Neural cell (in vitro differentiated cells): Measurements from ENCODE around the gene ADAMTS16. TPM values are rescaled to one million over a fixed set of nuclear protein-coding genes. Genes with fewer than 3 reads are reported as not detected.

Experiments
- H2AFZ ChIP-seq: fragments of 200-600, 300-800 bp; sonication (generic), shearing (Covaris generic); 2 replicates; pipeline ENCODE4 v1.6.0; 2014; ENCODE audit warnings: low read depth, mild to moderate bottlenecking, antibody characterized with exemption, low read length, moderate library complexity
- H3F3A ChIP-seq: fragments of 200-600 bp; shearing (Covaris generic); 2 replicates; pipeline ENCODE4 v1.6.1; 2016; ENCODE audit warnings: mild to moderate bottlenecking, moderate library complexity, mixed read lengths, antibody characterized with exemption, low read length; ENCODE audit not compliant: insufficient read depth, poor library complexity, severe bottlenecking
- H3K27ac ChIP-seq: fragments of 200-600, 300-800 bp; sonication (generic), shearing (Covaris generic); 2 replicates; pipeline ENCODE4 v1.5.1; 2014; ENCODE audit warnings: mild to moderate bottlenecking, low read length, moderate library complexity
- H3K27me3 ChIP-seq: fragments of 300-800, 200-600 bp; sonication (generic), shearing (Covaris generic); 2 replicates; pipeline ENCODE4 v1.6.0; 2014; ENCODE audit warnings: mild to moderate bottlenecking, low read depth, low read length, moderate library complexity; ENCODE audit not compliant: insufficient read depth
- H3K36me3 ChIP-seq: fragments of 300-800, 200-600 bp; sonication (generic), shearing (Covaris generic); 2 replicates; pipeline ENCODE4 v1.5.1; 2014; ENCODE audit warnings: mild to moderate bottlenecking, antibody characterized with exemption, low read length, moderate library complexity; ENCODE audit not compliant: insufficient read depth
- H3K4me2 ChIP-seq: fragments of 300-800, 200-600 bp; sonication (generic), shearing (Covaris generic); 2 replicates; pipeline ENCODE4 v1.6.0; 2014; ENCODE audit warnings: mild to moderate bottlenecking, low read length
- H3K4me3 ChIP-seq: fragments of 300-800, 200-600 bp; sonication (generic), shearing (Covaris generic); 2 replicates; pipeline ENCODE4 v1.5.1; 2014; ENCODE audit warnings: mild to moderate bottlenecking, low read length, moderate library complexity
- H3K79me2 ChIP-seq: fragments of 200-600 bp; shearing (Covaris generic); replicated peaks from 2 replicates; pipeline ENCODE4 v1.6.0; 2014; ENCODE audit warnings: mild to moderate bottlenecking, low read length, moderate library complexity; ENCODE audit not compliant: insufficient read depth
- H3K9ac ChIP-seq: fragments of 300-800, 200-600 bp; sonication (generic), shearing (Covaris generic); 2 replicates; pipeline ENCODE4 v1.6.1; 2016; ENCODE audit warnings: mild to moderate bottlenecking, low read length, mixed read lengths
- H3K9me2 ChIP-seq: fragments of 200-600 bp; shearing (Covaris generic); 2 replicates; pipeline ENCODE4 v1.6.1; 2016; ENCODE audit warnings: mild to moderate bottlenecking, low read length, mixed read lengths; ENCODE audit not compliant: insufficient read depth
- H3K9me3 ChIP-seq: fragments of 200-600, 300-800 bp; sonication (generic), shearing (Covaris generic); 2 replicates; pipeline ENCODE4 v1.6.1; 2016; ENCODE audit warnings: mild to moderate bottlenecking, mixed run types, low read length, moderate library complexity, mixed read lengths
- H4K20me1 ChIP-seq: fragments of 200-600 bp; shearing (Covaris generic); 2 replicates; pipeline ENCODE4 v1.6.1; 2016; ENCODE audit warnings: mild to moderate bottlenecking, mixed run types; ENCODE audit not compliant: insufficient read depth
- CTCF ChIP-seq: fragments of 450-650 bp; IDR thresholded peaks from 2 replicates; pipeline ENCODE4 v1.5.1; 2014; ENCODE audit warnings: antibody characterized with exemption, mild to moderate bottlenecking, moderate library complexity; ENCODE audit not compliant: poor library complexity, severe bottlenecking
- EP300 ChIP-seq: fragments of 450-650 bp; conservative IDR thresholded peaks from 2 replicates; pipeline ENCODE4 v1.6.1; 2014; ENCODE audit warnings: antibody characterized with exemption, mild to moderate bottlenecking, moderate library complexity; ENCODE audit not compliant: poor library complexity, severe bottlenecking
- EZH2 ChIP-seq: fragments of 200-600, 300-800 bp; shearing (Covaris generic), sonication (generic); IDR thresholded peaks from 2 replicates; pipeline ENCODE4 v1.6.1; 2014; ENCODE audit warnings: antibody characterized with exemption, low read length, borderline replicate concordance, mild to moderate bottlenecking; ENCODE audit not compliant: insufficient read depth, poor library complexity, severe bottlenecking
- MXI1 ChIP-seq: fragments of 450-650 bp; conservative IDR thresholded peaks from 2 replicates; pipeline ENCODE4 v1.6.1; 2014; ENCODE audit warnings: antibody characterized with exemption, mild to moderate bottlenecking; ENCODE audit not compliant: poor library complexity, severe bottlenecking
- POLR2AphosphoS5 ChIP-seq: IDR thresholded peaks from 2 replicates; pipeline ENCODE4 v1.6.1; 2012
- RAD21 ChIP-seq: fragments of 450-650 bp; conservative IDR thresholded peaks from 2 replicates; pipeline ENCODE4 v1.6.1; 2014; ENCODE audit warnings: antibody characterized with exemption, mild to moderate bottlenecking, moderate library complexity
- REST ChIP-seq: IDR thresholded peaks from 2 replicates; pipeline ENCODE4 v1.6.1; 2012; ENCODE audit warnings: borderline replicate concordance
- SMC3 ChIP-seq: fragments of 450-650 bp; conservative IDR thresholded peaks from 2 replicates; pipeline ENCODE4 v1.6.1; 2014; ENCODE audit warnings: antibody characterized with exemption, mild to moderate bottlenecking, moderate library complexity; ENCODE audit not compliant: poor library complexity
- TAF1 ChIP-seq: IDR thresholded peaks from 2 replicates; pipeline ENCODE4 v1.6.1; 2012; ENCODE audit warnings: low read depth
- polyA plus RNA-seq: library from polyadenylated mRNA; depleted of rRNA; stranded (reverse); fragments of >200 nt; gene quantifications from 2 replicates; pipeline ENCODE4 v1.2.3, GENCODE V29; 2014

ADAMTS16 gene
- polyA plus RNA-seq, 1 donor from 2014 or later: 1.3 TPM

DNA sequence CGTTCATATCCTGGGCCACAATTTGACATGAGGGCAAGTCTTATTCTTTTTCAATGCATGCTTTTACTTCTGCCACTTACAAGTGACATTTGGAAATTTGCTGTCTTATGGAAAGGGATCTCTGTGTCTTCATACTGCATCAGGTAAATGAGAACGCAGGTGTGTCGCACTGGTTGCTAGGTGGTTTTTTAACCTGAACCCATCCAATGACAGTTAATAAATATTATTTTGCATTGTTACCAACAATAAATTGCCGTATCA is 1.1 kb downstream of the ADAMTS16 start:
- Histone ChIP-seq H2AFZ (no peak overlapping the region), H3K36me3 (no peaks in the 10 kb centered on the region), H3K4me3 (peak overlapping the region; percentile 94), H3K9me3 (no peaks in the 10 kb centered on the region), H3K9me2 (no peaks in the 10 kb centered on the region), H4K20me1 (no peaks in the 10 kb centered on the region), H3K9ac (no peak overlapping the region), H3K4me2 (peak overlapping the region; percentile 46), H3K27me3 (peaks cover 25% of the 10 kb centered on the region), H3K27ac (no peak overlapping the region), H3F3A (no peaks in the 10 kb centered on the region), H3K79me2 (no peaks in the 10 kb centered on the region)
- no peak for TF ChIP-seq EP300
- TF ChIP-seq SMC3: no peak
- TF ChIP-seq MXI1: no peak
- TF ChIP-seq RAD21: no peak
- no peak for TF ChIP-seq POLR2AphosphoS5
- no peak for TF ChIP-seq REST
- no peak for TF ChIP-seq TAF1
- TF ChIP-seq CTCF: no peak
- no peak for TF ChIP-seq EZH2

GRCh38 chr5:5141625-5142525 is 1.7 kb downstream of the ADAMTS16 start:
- Histone ChIP-seq H4K20me1 (no peaks in the 10 kb centered on the region), H3K79me2 (no peaks in the 10 kb centered on the region), H3K4me2 (peak overlapping the region; percentile 46), H2AFZ (no peak overlapping the region), H3K4me3 (peak overlapping the region; percentile 94), H3K9me3 (no peaks in the 10 kb centered on the region), H3K27ac (no peak overlapping the region), H3K9ac (no peak overlapping the region), H3K9me2 (no peaks in the 10 kb centered on the region), H3K36me3 (no peaks in the 10 kb centered on the region), H3F3A (no peaks in the 10 kb centered on the region), H3K27me3 (peaks cover 25% of the 10 kb centered on the region)
- TF ChIP-seq SMC3: peak; percentile 81
- no peak for TF ChIP-seq REST
- TF ChIP-seq TAF1: no peak
- TF ChIP-seq EP300: no peak
- TF ChIP-seq RAD21: peak; percentile 73
- no peak for TF ChIP-seq MXI1
- peak; percentile 75 for TF ChIP-seq CTCF
